Right lobe of liver (tissue), 4 donors: ENCODE results near the gene SLU7.

Experiments used
- POLR2A ChIP-seq: fragments of 450-650 bp; IDR thresholded peaks from one replicate; pipeline ENCODE4 v1.6.1; 2017; ENCODE audit warnings: antibody characterized with exemption, mild to moderate bottlenecking
- TF ChIP-seq, protein P1 (sequence below), 4 donors: fragments of 200-600 bp in 3 of 4; fragments of 450-650 bp in 1 of 4; IDR thresholded peaks; one replicate each; pipeline versions ENCODE4 v1.5.1 to v1.8.0; 2016 to 2022; ENCODE audit warnings: antibody characterized with exemption in 4 of 4, mild to moderate bottlenecking in 2 of 4
- donor health status: DM: no; HTN: no; CAD: no.
- donor health status: DM: no; HTN: no; CAD: no.
- donor health status: DM: no; HTN: yes; CAD: no.

- no peak for TF ChIP-seq POLR2A
- TF ChIP-seq, protein P1, sequence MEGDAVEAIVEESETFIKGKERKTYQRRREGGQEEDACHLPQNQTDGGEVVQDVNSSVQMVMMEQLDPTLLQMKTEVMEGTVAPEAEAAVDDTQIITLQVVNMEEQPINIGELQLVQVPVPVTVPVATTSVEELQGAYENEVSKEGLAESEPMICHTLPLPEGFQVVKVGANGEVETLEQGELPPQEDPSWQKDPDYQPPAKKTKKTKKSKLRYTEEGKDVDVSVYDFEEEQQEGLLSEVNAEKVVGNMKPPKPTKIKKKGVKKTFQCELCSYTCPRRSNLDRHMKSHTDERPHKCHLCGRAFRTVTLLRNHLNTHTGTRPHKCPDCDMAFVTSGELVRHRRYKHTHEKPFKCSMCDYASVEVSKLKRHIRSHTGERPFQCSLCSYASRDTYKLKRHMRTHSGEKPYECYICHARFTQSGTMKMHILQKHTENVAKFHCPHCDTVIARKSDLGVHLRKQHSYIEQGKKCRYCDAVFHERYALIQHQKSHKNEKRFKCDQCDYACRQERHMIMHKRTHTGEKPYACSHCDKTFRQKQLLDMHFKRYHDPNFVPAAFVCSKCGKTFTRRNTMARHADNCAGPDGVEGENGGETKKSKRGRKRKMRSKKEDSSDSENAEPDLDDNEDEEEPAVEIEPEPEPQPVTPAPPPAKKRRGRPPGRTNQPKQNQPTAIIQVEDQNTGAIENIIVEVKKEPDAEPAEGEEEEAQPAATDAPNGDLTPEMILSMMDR (IDR thresholded peaks at IDR 0.05): no peak
Measured at GRCh38 chr5:160466889-160467554, 48.1 kb upstream of the SLU7 start.
